ENCODE measurements around the gene NDST4.
"Not testable (repeated sequence)": the region's sequence is repeated elsewhere in the genome, so short reads cannot be mapped to it uniquely, and the experiment has no call there.

NDST4 gene

DNA sequence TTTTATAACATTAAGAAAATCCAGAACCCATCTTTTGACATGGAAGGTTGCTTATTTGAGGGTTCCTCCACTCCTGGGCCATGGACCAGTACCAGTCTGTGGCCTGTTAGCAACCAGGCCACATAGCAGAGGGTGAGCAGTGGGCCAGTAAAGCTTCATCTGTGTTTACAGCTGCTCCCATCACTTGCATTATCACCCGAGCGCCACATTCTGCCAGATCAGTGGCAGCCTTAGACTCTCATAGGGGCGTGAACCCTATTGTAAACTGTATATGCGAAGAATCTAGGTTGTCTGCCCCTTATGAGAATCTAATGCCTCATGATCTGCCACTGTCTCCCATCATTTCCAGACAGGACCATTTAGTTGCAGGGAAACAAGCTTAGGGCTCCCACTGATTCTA is 58.6 kb downstream of the NDST4 start:
- DNase-seq (ENCODE audit: low read depth in 2 of 2): no peak

DNA sequence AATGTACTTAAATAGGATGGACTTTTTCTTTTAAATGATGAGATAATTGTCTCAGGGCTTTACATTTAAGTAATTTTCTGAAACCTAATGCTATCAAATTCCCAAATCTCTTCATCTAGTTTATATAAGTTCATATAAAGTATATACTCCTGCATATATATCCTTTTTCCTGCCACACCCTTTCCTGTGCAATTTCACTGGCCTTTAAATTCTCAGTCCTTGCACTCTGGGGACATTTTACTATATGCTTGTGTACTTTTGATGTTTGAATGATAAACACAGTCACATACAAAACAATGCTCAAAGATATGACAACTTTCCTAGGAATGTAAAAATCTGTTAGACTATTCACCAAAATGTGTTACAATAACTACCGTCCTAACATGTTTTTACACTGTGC is 60.1 kb downstream of the NDST4 start:
- DNase-seq (ENCODE audit: low read depth in 2 of 2): no peak

DNA sequence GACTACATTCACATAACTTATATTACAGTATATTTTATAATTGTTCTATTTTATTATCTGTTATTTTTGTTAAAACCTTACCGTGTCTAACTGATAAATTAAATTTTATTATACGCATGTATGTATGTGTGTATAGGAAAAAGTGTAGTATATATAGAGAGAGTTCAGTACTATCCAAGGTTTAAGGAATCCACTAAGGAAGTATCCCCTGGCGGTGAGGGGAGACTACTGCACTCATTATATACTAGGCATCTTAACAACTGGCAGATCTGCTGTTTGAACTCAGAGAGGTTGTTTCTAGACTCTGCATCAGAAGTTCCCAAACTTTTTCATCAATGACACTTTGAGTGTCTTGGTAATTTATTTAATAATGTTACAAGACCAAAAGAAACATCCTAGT is 70.9 kb downstream of the NDST4 start:
- DNase-seq (ENCODE audit: low read depth in 2 of 2): no peak

DNA sequence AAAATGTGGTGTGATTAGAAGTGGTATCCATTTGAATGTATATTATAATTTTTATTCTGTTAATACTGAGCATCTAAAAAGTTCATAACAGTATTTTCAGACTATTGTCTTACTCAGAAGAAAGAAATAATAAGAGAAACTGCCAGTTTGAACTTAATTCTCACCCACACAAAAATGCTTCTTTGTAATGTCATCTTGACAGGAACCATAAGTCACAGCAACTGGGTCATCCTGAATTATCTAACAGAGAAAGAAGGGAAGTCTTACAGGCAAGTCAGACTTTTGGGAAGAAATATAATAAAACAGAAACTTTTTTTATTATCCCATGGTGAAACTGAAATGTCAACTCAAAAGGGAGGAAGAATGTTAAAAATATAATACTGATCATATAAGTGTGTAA is 83.1 kb downstream of the NDST4 start:
- no peak for DNase-seq (ENCODE audit: low read depth in 2 of 2)

DNA sequence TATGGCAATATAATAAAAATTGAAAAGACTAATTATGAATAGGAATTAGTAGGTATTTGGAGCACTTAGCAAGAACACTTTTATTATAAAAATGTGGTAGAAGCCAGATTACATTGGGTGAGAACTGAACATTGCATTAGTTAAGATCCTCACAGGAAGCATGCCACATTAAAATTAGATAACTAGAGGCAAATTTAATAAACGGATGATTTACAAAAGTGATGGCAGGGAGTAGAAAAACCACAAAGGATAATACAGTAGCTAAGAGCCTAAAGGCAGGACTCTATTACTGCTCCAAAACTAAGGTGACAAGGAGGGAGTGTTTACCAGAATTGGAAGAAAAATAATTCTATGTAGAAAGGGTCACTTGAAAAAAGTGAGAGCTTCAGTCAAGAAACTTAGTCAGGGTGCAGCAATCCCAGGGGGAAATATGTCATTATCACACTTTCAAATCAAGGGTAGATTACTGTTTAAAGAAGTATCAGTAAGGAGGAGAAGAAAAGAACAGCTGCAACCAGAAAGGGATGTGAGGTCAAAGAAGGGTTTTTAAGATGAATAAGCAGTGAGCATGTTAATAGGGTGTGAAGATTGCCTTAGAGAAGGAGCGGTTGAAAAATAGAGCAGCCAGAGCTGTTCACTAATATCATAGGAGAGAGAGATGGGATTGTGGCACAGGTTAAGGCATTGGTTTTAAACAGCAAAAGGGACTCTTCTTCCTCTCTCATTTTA is 84.6 kb downstream of the NDST4 start:
- DNase-seq (ENCODE audit: low read depth in 2 of 2): no peak

DNA sequence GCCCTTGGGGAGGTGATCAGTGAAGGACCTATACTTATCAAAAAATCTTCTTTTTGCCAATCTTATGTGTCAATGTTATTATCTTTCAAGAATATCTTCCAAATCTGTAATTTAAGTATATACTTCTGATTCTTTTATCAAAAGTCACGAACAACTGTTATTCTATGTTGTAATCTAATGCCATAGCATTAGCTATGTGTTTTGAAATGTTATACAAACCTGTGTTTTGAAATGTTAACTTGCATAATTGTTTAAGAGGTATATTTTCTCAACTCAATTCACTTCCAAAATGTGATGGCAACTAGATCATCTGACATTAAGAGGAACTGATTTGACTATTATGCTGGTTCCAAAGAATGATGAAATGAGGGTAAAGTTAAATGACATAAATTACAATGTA is 113.5 kb downstream of the NDST4 start:
- no peak for DNase-seq (ENCODE audit: low read depth in 2 of 2)

DNA sequence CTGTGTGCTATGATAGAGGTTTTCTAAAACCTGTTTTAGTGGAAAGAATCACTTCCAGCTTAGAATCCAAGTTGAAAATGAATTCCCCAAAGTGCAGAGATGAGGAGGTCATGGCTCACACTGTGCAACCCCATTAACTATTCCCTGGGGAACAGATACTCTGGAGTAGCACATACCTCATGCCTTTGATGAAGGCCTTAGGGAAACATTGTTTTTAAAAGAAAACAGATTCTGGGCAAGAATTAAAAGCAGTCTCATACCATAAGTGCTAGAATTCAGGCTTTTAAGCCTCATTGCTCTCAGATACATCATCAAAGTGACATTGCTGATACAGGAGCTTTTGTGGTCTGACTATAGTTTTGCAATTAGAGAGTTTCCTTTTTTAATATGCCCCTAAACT is 115.1 kb downstream of the NDST4 start:
- no peak for DNase-seq (ENCODE audit: low read depth in 2 of 2)

DNA sequence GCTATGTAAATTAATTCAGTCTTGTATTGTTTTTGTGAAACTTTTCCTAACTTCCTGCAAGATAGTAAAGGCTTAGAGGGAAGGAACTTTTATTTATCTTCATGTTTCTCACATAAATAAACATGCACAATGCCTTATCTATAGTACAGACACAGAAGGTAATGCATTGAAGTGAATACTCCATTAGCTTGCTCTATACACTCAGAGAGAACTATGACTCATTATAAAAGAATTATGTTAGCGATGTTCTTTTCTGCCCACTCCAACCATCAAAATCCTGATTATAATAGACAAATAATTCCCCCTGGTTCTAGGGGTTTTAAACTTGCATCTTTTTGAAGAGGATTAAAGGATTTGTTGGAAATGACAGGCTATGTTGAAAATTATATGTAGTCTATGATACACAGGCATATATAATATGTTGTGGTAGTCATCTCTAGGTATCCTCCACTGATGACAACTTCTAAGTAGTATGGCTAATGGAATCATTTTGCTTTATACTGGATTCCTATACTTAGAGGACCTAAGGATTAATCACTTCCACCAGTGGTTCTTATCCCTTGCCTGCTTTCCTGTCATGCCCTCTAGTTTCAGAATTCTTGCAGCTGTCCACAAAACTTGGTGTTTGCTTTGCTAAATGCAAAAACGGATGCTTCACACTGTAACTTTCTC is 115.7 kb downstream of the NDST4 start:
- no peak for DNase-seq (ENCODE audit: low read depth in 2 of 2)

DNA sequence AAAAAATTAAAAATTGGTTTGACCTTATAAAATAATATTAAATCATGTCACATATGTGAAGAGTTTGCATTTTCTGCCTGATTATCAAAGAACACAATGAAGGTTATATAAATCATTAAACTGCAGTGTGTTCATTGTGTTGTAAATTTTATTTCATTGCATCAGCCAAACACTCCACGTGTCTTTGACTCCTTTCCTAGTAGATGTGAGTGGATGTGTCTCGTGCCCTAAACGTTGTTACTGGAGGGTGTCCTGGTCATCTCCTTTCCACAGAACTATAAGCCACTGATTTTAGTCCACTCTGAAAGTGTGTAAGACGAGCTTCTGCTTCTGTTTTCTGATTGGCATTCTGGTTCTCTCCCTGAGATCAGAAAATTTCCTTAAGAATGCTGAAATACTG is 127.3 kb downstream of the NDST4 start:
- DNase-seq (ENCODE audit: low read depth in 2 of 2): no peak

DNA sequence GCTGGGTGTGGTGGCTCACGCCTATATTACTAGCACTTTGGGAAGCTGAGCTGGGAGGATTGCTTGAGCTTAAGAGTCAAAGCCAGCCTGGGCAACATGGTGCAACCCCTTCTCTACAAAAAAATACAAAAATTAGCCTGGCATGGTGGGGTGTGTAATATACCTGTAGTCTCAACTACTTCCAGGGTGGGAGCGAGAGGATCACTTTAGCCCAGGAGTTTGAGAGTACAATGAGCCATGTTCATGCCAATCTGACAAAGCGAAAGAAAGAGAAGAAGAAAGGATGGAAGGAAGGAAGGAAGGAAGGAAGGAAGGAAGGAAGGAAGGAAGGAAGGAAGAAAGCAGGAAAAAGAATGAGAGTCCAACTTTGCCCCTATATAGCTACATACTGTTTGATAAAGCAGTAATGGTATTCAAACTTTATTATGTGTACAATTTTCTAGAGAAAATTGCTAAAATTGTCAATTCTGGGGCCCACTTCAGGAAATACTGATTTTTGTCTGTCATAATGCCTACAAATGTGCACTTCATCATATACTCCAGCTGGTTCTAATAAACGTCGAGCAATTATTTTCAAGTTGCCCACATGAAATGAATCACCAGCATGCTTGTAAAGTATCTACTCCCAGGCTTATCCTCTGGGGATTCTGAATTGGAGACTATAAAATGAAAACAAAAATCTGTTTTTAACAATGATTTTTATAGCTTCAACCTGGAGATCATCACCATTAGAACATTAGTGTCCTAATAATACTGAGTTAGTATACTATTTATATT is 132.3 kb downstream of the NDST4 start:
- no peak for DNase-seq (ENCODE audit: low read depth in 2 of 2)

DNA sequence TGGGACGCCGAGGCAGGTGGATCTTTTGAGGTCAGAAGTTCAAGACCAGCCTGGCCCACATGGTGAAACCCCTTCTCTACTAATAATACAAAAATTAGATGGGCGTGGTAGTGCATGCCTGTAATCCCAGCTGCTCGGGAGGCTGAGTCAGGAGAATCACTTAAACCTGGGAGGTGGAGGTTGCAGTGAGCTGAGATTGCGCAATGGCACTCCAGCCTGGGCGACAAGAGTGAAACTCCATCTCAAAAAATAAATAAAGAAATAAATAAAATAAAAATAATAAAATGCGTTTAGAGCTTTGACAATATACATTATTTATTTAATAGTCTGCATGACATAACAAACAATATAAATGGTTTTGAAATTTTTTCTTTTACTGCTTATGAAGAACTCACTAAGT is 133.0 kb downstream of the NDST4 start:
- not testable (repeated sequence) for DNase-seq (ENCODE audit: low read depth in 2 of 2)

DNA sequence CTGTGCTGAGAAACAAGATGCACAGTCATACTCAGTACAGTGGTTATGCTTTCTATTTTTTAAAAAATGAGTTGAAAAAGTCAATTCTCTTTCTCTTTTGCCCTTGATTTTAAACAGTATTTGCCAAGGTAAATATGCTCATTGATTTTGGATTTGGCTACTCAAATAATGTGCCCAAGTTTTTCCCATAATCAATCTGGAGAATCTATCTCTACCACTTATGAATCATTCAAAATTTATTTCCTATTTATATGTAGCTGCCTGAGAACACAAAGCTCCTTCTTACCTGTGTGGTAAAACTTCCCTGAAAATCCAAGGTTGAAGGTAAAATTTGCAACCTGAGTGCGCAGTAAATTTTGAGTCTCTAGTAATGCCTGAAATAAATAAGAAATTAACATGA is 136.5 kb downstream of the NDST4 start:
- DNase-seq (ENCODE audit: low read depth in 2 of 2): no peak

DNA sequence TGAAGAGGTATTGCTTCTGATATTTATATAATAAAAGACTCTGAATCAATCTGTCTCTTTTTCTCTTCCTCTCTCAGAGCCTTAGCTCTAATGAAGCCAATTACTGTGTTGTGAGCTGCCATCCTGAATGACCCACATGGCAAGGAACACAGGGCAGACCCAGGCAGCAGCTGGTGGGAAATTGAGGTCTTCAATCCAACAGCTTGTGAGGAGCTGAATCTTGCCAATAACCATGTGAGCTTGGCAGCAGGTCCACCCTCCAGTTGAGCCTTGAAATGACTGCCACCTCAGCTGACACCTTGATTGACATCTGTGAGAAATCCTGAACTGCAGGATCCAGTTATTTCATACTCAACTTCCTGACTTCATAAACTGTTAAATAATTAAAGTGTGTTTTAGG is 149.4 kb downstream of the NDST4 start:
- DNase-seq (ENCODE audit: low read depth in 2 of 2): no peak

DNA sequence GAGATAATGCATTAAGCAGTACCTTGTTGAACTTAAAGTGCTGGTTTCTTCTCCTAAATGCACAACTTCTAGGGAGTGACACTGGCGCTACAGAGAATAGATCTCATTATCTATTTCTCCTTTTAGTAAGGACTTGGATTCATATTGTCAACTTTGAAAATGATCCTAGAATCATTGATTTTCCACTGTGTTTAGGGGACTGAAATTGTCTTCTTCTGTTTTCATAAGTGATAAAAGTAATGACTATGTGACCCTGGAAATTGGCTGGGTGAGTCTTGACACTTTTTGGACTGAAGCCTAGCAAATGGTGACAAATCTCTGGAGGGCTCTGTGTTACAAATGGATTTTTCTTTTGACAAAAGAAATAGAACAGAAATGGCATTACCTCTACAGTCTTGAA is 167.8 kb downstream of the NDST4 start:
- DNase-seq (ENCODE audit: low read depth in 2 of 2): no peak

DNA sequence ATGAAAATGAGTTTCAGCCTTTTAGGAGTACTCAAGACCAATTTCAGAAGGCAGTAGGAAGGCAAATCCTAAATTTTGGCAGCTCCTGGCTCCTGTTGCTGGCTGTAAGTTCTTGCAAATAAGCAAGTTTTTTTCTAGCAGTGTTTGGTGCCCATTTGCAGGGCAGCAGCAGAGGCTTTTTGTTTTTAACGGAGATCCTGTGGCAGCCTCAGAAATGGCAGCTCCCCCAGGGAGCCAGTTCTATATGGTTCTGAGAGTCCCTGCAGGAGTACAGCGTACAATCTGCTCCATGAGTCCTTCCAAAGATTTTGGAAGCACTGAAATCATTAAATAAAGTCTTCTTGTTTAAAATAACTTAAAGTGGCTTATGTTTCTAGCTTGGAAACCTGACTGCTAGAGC is 171.9 kb downstream of the NDST4 start:
- DNase-seq (ENCODE audit: low read depth in 2 of 2): no peak

DNA sequence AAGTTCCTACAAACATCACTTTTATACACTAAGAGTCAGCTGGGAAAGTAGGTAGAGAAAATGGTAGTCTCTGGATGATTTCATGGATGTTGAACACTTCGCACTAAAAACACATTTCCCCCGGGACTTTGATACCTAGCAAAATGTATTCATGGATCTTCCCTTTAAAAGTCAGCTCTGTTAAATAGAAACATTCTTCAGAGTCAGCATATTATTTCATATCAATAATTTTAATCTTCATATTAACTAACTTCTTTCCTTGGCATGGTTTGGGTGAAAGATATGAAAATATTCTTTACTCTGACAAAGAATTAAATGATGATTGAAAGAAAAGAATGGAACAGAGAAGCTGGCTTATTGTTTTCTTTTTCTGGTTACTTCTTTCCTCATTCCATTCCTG is 185.5 kb downstream of the NDST4 start:
- DNase-seq (ENCODE audit: low read depth in 2 of 2): no peak

DNA sequence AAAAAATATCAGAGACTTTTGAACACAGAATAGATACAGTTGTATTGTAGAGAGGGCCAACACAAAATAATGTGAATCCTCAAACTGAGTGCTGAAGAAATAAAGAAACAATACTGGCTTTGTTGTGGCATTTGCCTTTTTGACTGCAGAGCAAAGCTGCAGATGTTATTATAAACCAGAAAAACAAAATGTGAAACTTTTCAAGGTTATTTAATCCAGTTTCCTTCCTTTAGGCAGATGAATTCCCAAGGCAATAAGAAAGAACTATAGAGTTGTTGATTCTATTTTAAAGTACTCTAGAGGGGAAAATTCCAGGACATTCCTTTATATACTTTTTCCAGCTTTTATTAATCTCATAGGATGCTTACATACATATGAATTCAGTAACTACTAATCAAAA is 186.8 kb downstream of the NDST4 start:
- DNase-seq (ENCODE audit: low read depth in 2 of 2): no peak

DNA sequence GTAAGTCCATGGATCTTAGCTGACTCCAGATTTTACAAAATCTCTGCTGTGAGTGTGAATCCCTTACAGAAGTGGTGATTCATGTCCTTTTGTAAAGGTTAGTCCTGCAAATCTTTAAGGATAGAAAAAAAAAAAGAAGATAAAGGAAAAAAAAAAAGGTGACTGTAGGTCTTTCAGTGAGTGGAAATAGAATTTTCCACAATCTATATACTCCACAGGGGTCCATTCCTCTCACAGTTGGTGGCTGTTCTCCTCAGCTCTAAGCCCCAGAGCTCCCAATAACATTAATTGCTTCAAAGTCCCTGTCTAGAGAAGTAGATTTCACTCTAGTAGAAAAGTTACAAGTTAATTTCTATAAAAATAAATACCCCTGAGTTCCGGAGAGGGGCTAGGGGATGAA is 189.1 kb downstream of the NDST4 start:
- DNase-seq (ENCODE audit: low read depth in 2 of 2): no peak

DNA sequence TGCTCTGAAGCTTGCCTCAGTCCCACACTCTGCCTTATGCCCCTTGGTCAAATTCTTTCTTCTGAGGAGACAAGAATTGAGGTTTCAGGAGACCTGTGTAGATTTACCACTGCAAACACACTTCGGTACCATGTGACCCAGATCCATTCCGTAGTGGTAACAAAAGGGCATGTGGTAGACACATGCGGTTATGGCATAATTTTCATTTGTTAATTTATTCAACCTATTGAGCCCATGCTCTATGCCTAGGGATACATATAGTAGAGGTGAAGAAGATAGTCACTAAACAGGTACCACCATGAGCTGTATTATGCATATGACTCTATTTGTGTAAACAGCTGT is 190.9 kb downstream of the NDST4 start:
- no peak for DNase-seq (ENCODE audit: low read depth in 2 of 2)

DNA sequence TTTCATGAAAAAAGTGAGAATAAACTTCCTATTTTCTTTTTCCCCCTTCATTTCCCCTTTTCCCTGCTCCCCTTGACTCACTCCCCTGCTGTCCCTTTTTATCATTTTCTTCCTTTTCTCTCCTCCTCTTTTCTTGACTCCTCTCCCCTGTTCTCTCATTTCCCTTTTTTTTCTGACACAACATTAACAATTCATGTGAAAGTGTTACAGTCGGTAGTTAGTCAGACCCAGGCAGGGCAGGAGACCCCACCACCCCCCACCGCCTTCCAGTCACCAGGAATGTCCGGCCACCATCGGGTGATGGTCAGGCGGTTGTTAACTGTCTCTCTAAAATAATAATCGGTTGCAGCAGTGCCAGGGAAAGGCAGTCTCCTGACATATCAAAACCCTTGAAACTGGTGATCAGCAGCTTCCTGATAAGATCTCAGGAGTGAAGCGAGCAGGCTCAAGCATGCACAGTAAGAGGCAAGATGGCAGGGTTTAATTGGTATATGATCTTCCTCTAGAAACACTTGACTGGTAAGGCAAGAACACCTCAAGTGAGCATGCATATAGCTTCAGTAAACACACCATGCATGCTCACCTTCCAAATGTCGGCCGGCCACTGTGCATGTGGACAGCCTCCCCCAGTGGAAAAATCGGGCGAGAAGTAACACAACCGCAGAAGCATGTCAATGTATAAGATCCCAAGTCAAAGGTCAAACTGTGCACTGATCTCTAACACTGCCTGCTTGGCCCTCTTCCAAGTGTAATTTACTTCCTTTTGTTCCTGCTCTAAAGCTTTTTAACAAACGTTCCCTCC is 191.4 kb downstream of the NDST4 start:
- no peak for DNase-seq (ENCODE audit: low read depth in 2 of 2)

DNA sequence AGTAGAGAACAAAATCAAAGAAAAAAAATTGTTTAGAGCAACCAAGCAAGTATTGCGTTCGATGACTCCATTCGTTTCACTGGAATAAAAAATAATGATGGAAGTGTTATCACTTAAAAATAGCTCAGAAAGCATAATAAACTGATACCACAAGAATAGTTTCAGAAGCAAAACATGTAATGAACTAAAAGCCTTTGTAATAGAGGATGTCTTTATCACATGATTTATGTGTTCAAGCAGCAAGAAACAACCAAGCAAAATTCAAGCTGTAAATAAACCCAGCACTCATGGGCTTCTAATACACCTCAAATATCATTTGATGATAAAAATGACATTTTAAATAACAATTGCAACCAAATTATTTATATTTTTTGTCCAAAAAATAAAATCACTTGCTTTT is 192.2 kb downstream of the NDST4 start:
- no peak for DNase-seq (ENCODE audit: low read depth in 2 of 2)

DNA sequence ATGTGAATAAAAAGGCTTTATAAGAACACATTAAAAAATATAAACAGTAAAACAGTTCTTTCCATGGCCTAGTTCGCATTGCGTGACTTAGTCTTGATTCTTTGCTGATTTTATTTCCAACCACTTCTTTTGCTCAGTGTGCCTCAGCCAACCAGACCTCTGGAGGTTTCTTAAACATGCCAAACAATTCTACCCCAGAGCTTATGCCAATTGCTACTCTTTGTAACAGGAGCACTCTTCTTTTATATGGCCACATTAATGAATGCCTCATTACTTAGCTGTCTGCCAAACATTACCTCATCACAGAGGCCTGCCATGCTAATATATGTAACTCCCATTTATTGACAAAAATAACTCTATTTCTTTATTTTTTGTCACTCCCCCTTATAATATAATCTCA is 202.3 kb downstream of the NDST4 start:
- DNase-seq (ENCODE audit: low read depth in 2 of 2): no peak

Data from stimulated activated CD8-positive, alpha-beta memory T cell treated with anti-CD3 and anti-CD28 coated beads, Interleukin-15, amount 100 ng/mL, for 4 hours (primary cell).